Natural killer cell (primary cell): Measurements from ENCODE around the gene NAV2. TPM values are rescaled to one million over a fixed set of nuclear protein-coding genes. Genes with fewer than 3 reads are reported as not detected.

Experiments
- ATAC-seq, 3 donors: fragments of 150-1000 bp in 2 of 3; fragments of 200-7000 bp in 1 of 3; cut with Tn5 transposase; 1 replicate in 1 of 3; 2 replicates in 2 of 3; pipeline ENCODE4 v1.10.0; 2021; ENCODE audit warnings: mild to moderate bottlenecking in 2 of 3, moderate library complexity in 2 of 3
- DNase-seq, 2 donors: peaks; one replicate each; pipeline versions ENCODE4 v3.0.0 to v3.0.0-alpha.2; 2013 to 2021; ENCODE audit warnings: mixed read lengths in 1 of 2
- H3K27ac ChIP-seq: one replicate; pipeline ENCODE4 v1.5.1; 2013; ENCODE audit warnings: mild to moderate bottlenecking, low read length
- H3K27me3 ChIP-seq: one replicate; pipeline ENCODE4 v1.6.1; 2013; ENCODE audit warnings: low read length; ENCODE audit not compliant: control insufficient read depth, insufficient read depth
- H3K36me3 ChIP-seq: one replicate; pipeline ENCODE4 v1.6.1; 2013; ENCODE audit warnings: low read length; ENCODE audit not compliant: control insufficient read depth, insufficient read depth
- H3K4me1 ChIP-seq: one replicate; pipeline ENCODE4 v1.6.1; 2013; ENCODE audit warnings: low read length; ENCODE audit not compliant: control insufficient read depth, insufficient read depth
- H3K4me3 ChIP-seq: one replicate; pipeline ENCODE4 v1.5.1; 2013; ENCODE audit warnings: low read length
- H3K9me3 ChIP-seq: one replicate; pipeline ENCODE4 v1.6.1; 2013; ENCODE audit warnings: low read length; ENCODE audit not compliant: control insufficient read depth, insufficient read depth
- H3K27ac Mint-ChIP-seq, 2 donors: one replicate each; pipeline ENCODE4 v1.8.0; 2022; ENCODE audit warnings: mild to moderate bottlenecking in 2 of 2, mixed read lengths in 2 of 2, moderate library complexity in 1 of 2
- H3K27me3 Mint-ChIP-seq, 2 donors: one replicate each; pipeline ENCODE4 v1.8.0; 2022; ENCODE audit warnings: low read depth in 2 of 2, mixed read lengths in 2 of 2
- H3K36me3 Mint-ChIP-seq: one replicate; pipeline ENCODE4 v1.8.0; 2022; ENCODE audit warnings: mixed read lengths
- H3K4me1 Mint-ChIP-seq, 2 donors: one replicate each; pipeline ENCODE4 v1.8.0; 2022; ENCODE audit warnings: mixed read lengths in 2 of 2
- H3K4me3 Mint-ChIP-seq: one replicate; pipeline ENCODE4 v1.8.0; 2022; ENCODE audit warnings: mild to moderate bottlenecking, moderate library complexity, mixed read lengths
- H3K9me3 Mint-ChIP-seq, 2 donors: one replicate each; pipeline ENCODE4 v1.8.0; 2022; ENCODE audit warnings: mixed read lengths in 2 of 2
- WGBS: methylation state at CpG from one replicate; pipeline ENCODE4 v1.1.7; 2013; ENCODE audit warnings: missing lambda C conversion rate; ENCODE audit not compliant: insufficient coverage; 5-methylcytosine and 5-hydroxymethylcytosine counted together
- intact Hi-C: fragments of 100-400 bp; cut with micrococcal nuclease; formaldehyde crosslinking; loops from one replicate; pipeline ENCODE4 v1.14.2; 2022
- total RNA-seq, 4 donors: library from RNA; stranded (reverse); fragments of 120-200 nt in 1 of 4; gene quantifications; one replicate each; pipeline versions ENCODE4 v1.2.3 to v1.2.4, GENCODE V29; 2013 to 2022
- TF ChIP-seq, protein P1 (sequence below): fragments of 200-600 bp; IDR thresholded peaks from one replicate; pipeline ENCODE4 v1.8.0; 2022; ENCODE audit warnings: antibody characterized with exemption

NAV2 gene
- total RNA-seq, 3 donors from 2014 or later (not counting 1 experiment from before 2014, with no cell fraction given) = 0.14 to 1.6 (median 0.43) TPM

DNA sequence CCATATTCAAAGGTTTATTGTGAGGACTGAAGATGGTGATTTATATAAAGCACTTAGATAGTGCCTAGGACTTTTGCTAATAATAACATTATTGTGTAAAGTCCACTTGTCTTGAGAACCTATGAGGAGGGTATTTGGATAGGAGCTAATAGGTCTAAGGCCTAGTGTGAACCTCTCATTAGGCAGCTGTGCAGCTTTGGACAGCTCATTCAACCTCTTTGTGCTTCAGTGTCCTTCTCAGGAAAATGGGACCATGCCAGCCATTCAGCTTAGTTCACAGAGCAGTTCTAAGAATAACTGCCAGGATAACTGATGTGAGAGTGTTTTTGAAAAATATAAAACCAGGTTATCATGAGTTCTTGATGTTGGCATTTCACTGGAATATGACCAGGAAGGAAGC, 56.2 kb downstream of the NAV2 start:
- Mint-ChIP-seq H3K4me3 (no peak overlapping the region), H3K27ac (no peak overlapping the region), H3K9me3 (no peaks in the 10 kb centered on the region), H3K4me1 (no peaks in the 10 kb centered on the region), H3K27me3 (peaks cover 21 to 35% of the 10 kb centered on the region in 2 donors), H3K36me3 (no peaks in the 10 kb centered on the region)
- H3K4me1 ChIP-seq = no peaks in the 10 kb centered on the region
- ATAC-seq = no peak
- H3K4me3 ChIP-seq = no peak overlapping the region
- DNase-seq = no peak
- intact Hi-C loops = no loop called here
- H3K27ac ChIP-seq = no peak overlapping the region
- H3K9me3 ChIP-seq = no peaks in the 10 kb centered on the region
- H3K27me3 ChIP-seq = no peaks in the 10 kb centered on the region
- H3K36me3 ChIP-seq = no peaks in the 10 kb centered on the region
- TF ChIP-seq, protein P1, sequence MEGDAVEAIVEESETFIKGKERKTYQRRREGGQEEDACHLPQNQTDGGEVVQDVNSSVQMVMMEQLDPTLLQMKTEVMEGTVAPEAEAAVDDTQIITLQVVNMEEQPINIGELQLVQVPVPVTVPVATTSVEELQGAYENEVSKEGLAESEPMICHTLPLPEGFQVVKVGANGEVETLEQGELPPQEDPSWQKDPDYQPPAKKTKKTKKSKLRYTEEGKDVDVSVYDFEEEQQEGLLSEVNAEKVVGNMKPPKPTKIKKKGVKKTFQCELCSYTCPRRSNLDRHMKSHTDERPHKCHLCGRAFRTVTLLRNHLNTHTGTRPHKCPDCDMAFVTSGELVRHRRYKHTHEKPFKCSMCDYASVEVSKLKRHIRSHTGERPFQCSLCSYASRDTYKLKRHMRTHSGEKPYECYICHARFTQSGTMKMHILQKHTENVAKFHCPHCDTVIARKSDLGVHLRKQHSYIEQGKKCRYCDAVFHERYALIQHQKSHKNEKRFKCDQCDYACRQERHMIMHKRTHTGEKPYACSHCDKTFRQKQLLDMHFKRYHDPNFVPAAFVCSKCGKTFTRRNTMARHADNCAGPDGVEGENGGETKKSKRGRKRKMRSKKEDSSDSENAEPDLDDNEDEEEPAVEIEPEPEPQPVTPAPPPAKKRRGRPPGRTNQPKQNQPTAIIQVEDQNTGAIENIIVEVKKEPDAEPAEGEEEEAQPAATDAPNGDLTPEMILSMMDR = no peak

DNA sequence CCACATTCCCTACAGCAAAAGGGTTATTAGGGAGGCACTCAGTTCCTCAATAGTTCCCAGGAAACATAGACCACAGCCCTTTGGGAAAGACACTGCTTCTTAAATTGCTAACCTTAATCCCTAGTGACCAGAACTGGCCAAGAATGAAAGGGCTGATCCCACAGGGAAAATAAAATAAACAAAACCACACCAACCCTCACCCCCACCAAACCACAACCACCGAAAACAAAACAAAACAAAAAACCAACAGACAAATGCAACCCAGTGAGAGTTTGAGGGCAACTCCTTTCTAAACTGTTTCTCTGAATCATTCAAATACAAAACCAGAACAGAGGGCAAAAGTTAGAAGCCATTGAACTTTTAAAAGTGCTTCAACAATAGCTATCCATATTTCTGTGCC, 57.2 kb downstream of the NAV2 start:
- H3K36me3 ChIP-seq = no peaks in the 10 kb centered on the region
- H3K4me1 ChIP-seq = no peaks in the 10 kb centered on the region
- peaks cover 25 to 45% of the 10 kb centered on the region in 2 donors for H3K27me3 Mint-ChIP-seq
- DNase-seq (no peak), ATAC-seq (no peak)
- no peak overlapping the region for H3K27ac ChIP-seq
- no peak overlapping the region for H3K4me3 ChIP-seq
- intact Hi-C loops = no loop called here
- no peaks in the 10 kb centered on the region for H3K27me3 ChIP-seq
- no peaks in the 10 kb centered on the region for H3K36me3 Mint-ChIP-seq
- no peaks in the 10 kb centered on the region for H3K4me1 Mint-ChIP-seq
- no peak overlapping the region for H3K4me3 Mint-ChIP-seq
- WGBS = 43% methylated on average over 1 of the region's 1 CpG
- TF ChIP-seq, protein P1 = no peak
- no peaks in the 10 kb centered on the region for H3K9me3 Mint-ChIP-seq
- H3K9me3 ChIP-seq = no peaks in the 10 kb centered on the region
- no peak overlapping the region for H3K27ac Mint-ChIP-seq

DNA sequence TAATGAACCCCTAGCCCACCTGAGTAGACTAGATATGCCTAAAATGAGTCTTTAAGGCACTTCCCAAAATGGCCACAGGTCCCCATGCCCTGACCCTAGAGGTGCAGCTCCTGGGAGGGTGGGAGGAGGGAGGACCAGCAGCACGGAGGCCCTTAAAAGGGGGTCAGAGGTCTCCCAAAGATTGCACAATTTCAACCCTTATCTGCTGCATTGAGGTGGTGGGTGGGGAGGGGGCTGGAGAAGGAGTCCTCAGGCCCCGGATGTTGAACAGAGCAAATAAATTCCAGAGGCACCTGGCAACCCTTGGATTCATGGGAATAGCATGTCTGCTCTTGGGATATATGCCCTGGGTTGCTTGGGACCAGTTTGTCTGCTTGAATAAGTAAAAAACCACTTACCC, 57.6 kb downstream of the NAV2 start:
- Histone ChIP-seq H3K27ac (no peak overlapping the region), H3K27me3 (peaks cover 1% of the 10 kb centered on the region), H3K9me3 (no peaks in the 10 kb centered on the region), H3K36me3 (no peaks in the 10 kb centered on the region), H3K4me1 (no peaks in the 10 kb centered on the region), H3K4me3 (no peak overlapping the region)
- DNase-seq = no peak
- peaks cover 26 to 49% of the 10 kb centered on the region in 2 donors for H3K27me3 Mint-ChIP-seq
- no peaks in the 10 kb centered on the region for H3K9me3 Mint-ChIP-seq
- ATAC-seq = no peak
- no peak overlapping the region for H3K4me3 Mint-ChIP-seq
- no peak overlapping the region for H3K27ac Mint-ChIP-seq
- TF ChIP-seq, protein P1 = no peak
- intact Hi-C loops = no loop called here
- H3K36me3 Mint-ChIP-seq = no peaks in the 10 kb centered on the region
- no peaks in the 10 kb centered on the region for H3K4me1 Mint-ChIP-seq
- WGBS = 62% methylated on average over 2 of the region's 2 CpGs

GRCh38 chr11:19771463-19771862, 58.8 kb downstream of the NAV2 start:
- no peak overlapping the region for H3K4me3 ChIP-seq
- no peaks in the 10 kb centered on the region for H3K9me3 ChIP-seq
- intact Hi-C loops = no loop called here
- H3K4me3 Mint-ChIP-seq = no peak overlapping the region
- H3K36me3 ChIP-seq = no peaks in the 10 kb centered on the region
- H3K9me3 Mint-ChIP-seq = no peaks in the 10 kb centered on the region
- peaks cover 4 to 6% of the 10 kb centered on the region in 2 donors for H3K4me1 Mint-ChIP-seq
- ATAC-seq (no peak), DNase-seq (no peak)
- peaks cover 33 to 61% of the 10 kb centered on the region in 2 donors for H3K27me3 Mint-ChIP-seq
- peaks cover 4% of the 10 kb centered on the region for H3K27me3 ChIP-seq
- no peak overlapping the region for H3K27ac Mint-ChIP-seq
- no peaks in the 10 kb centered on the region for H3K36me3 Mint-ChIP-seq
- TF ChIP-seq, protein P1 = no peak
- H3K27ac ChIP-seq = no peak overlapping the region
- H3K4me1 ChIP-seq = no peaks in the 10 kb centered on the region
- no CpG with 5 or more reads among the region's 4 CpGs for WGBS
